ENCODE measurements around the gene SEMA7A.
A peak's percentile ranks its signal among the peaks of the same experiment; 100 is the strongest.

SEMA7A gene

DNA sequence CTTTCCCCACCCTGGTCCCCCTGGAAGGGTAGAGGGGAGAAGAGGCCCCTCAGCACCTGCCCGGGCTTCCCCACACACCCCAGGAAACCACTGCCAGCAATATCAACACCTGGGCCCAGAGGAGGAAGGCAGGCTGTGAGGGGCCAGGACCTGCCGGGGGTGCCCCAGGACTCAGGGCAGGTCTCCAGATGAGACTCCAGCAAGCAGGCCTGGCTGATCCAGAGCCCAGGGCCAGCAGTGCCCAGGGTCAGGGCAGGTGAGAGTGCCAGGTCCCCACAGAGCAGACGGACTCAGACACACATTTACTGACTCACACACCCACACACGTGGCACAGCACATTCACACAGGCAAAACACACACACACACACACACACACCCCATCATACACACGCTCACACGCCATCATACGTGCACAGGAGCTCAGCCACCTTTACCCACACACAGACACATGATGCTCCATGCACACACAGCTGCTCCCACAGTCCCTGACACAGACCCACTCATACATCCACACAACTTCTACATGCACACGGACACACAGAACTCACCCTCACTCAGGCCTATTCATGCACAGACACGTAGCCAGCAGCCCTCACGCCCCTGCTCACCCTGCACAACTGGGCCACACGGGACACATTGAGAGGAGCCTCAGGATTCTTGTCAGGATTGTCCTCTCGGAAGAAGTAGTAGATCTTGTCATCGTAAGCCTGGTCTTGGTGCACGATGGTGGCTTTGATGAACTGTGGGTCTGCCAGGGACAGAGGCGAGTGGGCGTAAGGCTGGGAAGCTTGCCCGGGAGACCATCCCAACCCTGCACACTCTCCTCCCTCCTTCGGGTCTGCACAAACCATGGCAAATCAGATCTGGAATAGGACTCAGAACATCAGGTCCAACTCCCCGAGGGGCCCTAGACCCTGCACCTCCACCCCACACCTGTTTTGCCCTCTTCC lies 17.5 kb downstream of the SEMA7A start:
- Histone ChIP-seq H3K27me3 (ENCODE audit: insufficient read depth, poor library complexity, severe bottlenecking) (no peaks in the 10 kb centered on the region), H3K4me1 (ENCODE audit: insufficient read depth, poor library complexity, severe bottlenecking) (peaks cover 44% of the 10 kb centered on the region), H3K36me3 (ENCODE audit: low read depth) (peaks cover 63% of the 10 kb centered on the region), H3K27ac (ENCODE audit: poor library complexity, severe bottlenecking) (peak overlapping the region; percentile 95), H3K9me3 (ENCODE audit: severe bottlenecking) (no peaks in the 10 kb centered on the region), H3K4me3 (ENCODE audit: severe bottlenecking) (no peak overlapping the region)
- TF ChIP-seq, protein P1, sequence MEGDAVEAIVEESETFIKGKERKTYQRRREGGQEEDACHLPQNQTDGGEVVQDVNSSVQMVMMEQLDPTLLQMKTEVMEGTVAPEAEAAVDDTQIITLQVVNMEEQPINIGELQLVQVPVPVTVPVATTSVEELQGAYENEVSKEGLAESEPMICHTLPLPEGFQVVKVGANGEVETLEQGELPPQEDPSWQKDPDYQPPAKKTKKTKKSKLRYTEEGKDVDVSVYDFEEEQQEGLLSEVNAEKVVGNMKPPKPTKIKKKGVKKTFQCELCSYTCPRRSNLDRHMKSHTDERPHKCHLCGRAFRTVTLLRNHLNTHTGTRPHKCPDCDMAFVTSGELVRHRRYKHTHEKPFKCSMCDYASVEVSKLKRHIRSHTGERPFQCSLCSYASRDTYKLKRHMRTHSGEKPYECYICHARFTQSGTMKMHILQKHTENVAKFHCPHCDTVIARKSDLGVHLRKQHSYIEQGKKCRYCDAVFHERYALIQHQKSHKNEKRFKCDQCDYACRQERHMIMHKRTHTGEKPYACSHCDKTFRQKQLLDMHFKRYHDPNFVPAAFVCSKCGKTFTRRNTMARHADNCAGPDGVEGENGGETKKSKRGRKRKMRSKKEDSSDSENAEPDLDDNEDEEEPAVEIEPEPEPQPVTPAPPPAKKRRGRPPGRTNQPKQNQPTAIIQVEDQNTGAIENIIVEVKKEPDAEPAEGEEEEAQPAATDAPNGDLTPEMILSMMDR (IDR thresholded peaks at IDR 0.05; ENCODE audit: poor library complexity, severe bottlenecking) = no peak
- DNase-seq (ENCODE audit: low spot score) (no peak), ATAC-seq (ENCODE audit: low read depth) (no peak)

DNA sequence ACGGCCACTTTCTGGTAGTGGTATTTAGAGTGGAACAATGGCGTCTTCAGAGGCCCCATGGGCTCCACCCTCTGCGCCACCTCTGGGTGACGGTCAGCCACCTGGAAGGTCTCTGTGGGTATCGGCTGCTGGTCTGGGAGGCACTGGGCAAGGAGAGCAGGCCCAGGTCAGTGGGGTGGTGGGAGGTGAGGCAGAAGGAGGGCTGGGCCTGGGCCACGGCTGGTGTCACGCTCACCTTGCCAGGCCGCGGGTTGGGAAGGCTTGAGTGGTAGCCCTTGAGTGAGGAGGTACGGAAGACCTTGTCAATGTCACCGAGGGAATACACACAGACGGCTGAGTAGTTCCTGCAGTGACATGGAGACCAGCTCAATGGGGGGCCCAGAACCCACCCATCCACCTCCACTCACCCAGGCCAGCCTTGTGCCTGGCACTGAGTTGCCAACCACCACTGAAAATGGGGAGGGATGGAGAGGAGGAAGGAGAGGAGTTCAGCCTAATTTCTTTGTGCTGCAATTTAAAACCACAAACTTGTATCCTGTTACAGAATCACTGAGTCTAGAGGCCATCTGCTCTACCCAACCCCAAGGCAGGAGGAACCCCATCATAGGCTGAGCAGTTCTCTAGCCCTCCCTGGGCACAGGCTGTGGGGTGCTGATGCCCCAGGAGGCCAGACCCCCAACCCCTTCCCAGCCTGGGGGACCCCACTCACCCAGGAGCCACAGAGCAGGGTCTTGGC lies 19.0 kb downstream of the SEMA7A start:
- H3K4me3 ChIP-seq (ENCODE audit: severe bottlenecking) = no peak overlapping the region
- no peak for DNase-seq (ENCODE audit: low spot score)
- peaks cover 76% of the 10 kb centered on the region for H3K36me3 ChIP-seq (ENCODE audit: low read depth)
- peak overlapping the region; percentile 95 for H3K27ac ChIP-seq (ENCODE audit: poor library complexity, severe bottlenecking)
- no peaks in the 10 kb centered on the region for H3K27me3 ChIP-seq (ENCODE audit: insufficient read depth, poor library complexity, severe bottlenecking)
- TF ChIP-seq, protein P1 (IDR thresholded peaks at IDR 0.05; ENCODE audit: poor library complexity, severe bottlenecking) = no peak
- ATAC-seq (ENCODE audit: low read depth) = no peak
- H3K9me3 ChIP-seq (ENCODE audit: severe bottlenecking) = no peaks in the 10 kb centered on the region
- peaks cover 30% of the 10 kb centered on the region for H3K4me1 ChIP-seq (ENCODE audit: insufficient read depth, poor library complexity, severe bottlenecking)

DNA sequence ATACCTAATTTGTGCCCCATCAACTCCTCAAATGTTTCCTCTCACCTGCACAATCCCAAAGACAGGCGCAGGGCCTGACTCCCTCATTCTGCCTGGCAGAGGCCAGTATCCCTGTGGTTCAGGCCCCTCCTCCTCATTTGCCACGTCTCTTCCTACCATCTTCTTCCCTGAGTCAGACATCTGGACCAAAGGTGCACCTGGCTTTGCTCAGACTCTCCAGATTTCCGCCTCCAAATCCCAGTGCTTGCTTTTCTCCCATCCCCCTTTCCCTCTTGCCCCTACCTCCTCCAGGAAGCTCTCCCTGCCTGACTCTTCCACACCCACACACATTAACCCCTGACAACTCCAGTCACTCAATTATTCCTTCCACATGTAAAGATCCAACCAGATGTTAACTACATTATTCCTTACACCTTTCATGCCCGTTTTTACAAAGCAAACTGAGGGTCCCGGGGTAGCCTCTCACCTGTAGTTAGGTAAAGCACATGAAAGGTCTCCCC lies 19.6 kb downstream of the SEMA7A start:
- Histone ChIP-seq H3K4me3 (ENCODE audit: severe bottlenecking) (no peak overlapping the region), H3K9me3 (ENCODE audit: severe bottlenecking) (no peaks in the 10 kb centered on the region), H3K4me1 (ENCODE audit: insufficient read depth, poor library complexity, severe bottlenecking) (peaks cover 25% of the 10 kb centered on the region), H3K27ac (ENCODE audit: poor library complexity, severe bottlenecking) (peak overlapping the region; percentile 95), H3K36me3 (ENCODE audit: low read depth) (peaks cover 76% of the 10 kb centered on the region), H3K27me3 (ENCODE audit: insufficient read depth, poor library complexity, severe bottlenecking) (no peaks in the 10 kb centered on the region)
- TF ChIP-seq, protein P1 (IDR thresholded peaks at IDR 0.05; ENCODE audit: poor library complexity, severe bottlenecking) = no peak
- DNase-seq (ENCODE audit: low spot score) (no peak), ATAC-seq (ENCODE audit: low read depth) (no peak)

DNA sequence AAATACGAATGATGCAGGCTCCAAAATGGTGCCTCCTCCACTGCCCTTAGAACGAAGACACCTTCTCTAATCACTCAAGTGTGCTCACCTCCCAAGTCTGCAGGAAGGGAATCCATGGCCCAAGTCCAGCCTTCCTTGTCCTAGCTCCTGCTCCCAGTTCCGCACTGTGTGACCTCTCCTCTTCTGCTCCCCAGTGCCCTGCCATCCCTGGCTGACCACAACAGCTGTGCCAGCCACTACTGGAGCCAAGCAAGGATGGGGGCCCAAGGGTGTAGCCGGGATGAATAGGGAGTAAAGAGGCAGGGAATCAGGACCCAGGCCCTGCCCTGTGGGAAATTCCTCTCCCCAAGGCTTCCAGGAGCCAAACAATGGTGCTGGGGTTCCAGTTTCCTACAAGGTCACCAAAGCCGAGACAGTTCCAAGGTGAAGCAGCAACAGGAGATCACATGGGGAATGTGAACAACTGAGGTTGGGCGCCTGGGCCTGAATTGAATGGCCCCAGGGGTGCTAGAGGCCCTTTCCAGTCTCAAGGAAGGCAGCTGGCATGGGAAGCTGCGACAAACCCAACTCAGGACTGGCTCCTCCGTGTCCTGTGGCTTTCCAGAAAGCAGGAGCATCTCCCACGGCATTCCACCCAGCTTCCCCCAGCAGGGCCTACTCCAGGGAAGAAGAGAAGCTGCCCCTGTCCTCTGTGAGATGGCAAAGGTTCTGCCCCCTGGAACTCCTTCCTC lies 20.2 kb downstream of the SEMA7A start:
- Histone ChIP-seq H3K27me3 (ENCODE audit: insufficient read depth, poor library complexity, severe bottlenecking) (no peaks in the 10 kb centered on the region), H3K27ac (ENCODE audit: poor library complexity, severe bottlenecking) (peak overlapping the region; percentile 95), H3K36me3 (ENCODE audit: low read depth) (peaks cover 76% of the 10 kb centered on the region), H3K4me3 (ENCODE audit: severe bottlenecking) (no peak overlapping the region), H3K4me1 (ENCODE audit: insufficient read depth, poor library complexity, severe bottlenecking) (peaks cover 19% of the 10 kb centered on the region), H3K9me3 (ENCODE audit: severe bottlenecking) (no peaks in the 10 kb centered on the region)
- TF ChIP-seq, protein P1 (IDR thresholded peaks at IDR 0.05; ENCODE audit: poor library complexity, severe bottlenecking) = no peak
- ATAC-seq (ENCODE audit: low read depth) (no peak), DNase-seq (ENCODE audit: low spot score) (no peak)
